A673 (cell line): Measurements from ENCODE around the gene UBA1. TPM values are rescaled to one million over a fixed set of nuclear protein-coding genes. Genes with fewer than 3 reads are reported as not detected.

Source experiments
- BruUV-seq: library from RNA; stranded (reverse); fragments of 400-500 nt; replicated peaks from 2 replicates; lab custom pipeline; 2021; lab: Mats Ljungman, UMichigan
- CTCF ChIA-PET: fragments of 300-600 bp; sonication (Branson Sonifier 250); formaldehyde crosslinking; loops from one replicate; lab custom pipeline; 2022; ENCODE audit warnings: antibody characterized with exemption; lab: Charles Lee
- POLR2A ChIA-PET: fragments of 300-600 bp; sonication (Branson Sonifier 250); formaldehyde crosslinking; loops from one replicate; lab custom pipeline; 2022; ENCODE audit warnings: antibody characterized with exemption; ENCODE audit not compliant: low non-redundant PET; lab: Charles Lee
- DNase-seq: peaks from one replicate; pipeline ENCODE4 v3.0.0-alpha.2; 2015; ENCODE audit warnings: low spot score
- H3K27ac ChIP-seq: fragments of 200-600 bp; sonication (generic); 2 replicates; pipeline ENCODE4 v1.5.1; 2016; ENCODE audit warnings: mixed run types, low read depth, mild to moderate bottlenecking, mixed read lengths, antibody characterized with exemption, low read length; ENCODE audit not compliant: poor library complexity, severe bottlenecking
- H3K27me3 ChIP-seq: fragments of 200-600 bp; sonication (generic); replicated peaks from 2 replicates; pipeline ENCODE4 v1.6.1; 2017; ENCODE audit warnings: mixed run types, low read depth, mild to moderate bottlenecking, mixed read lengths, antibody characterized with exemption, low read length; ENCODE audit not compliant: insufficient read depth, poor library complexity
- H3K36me3 ChIP-seq: fragments of 200-600 bp; sonication (generic); 2 replicates; pipeline ENCODE4 v1.6.1; 2016; ENCODE audit warnings: mixed run types, mild to moderate bottlenecking, mixed read lengths, antibody characterized with exemption, low read length; ENCODE audit not compliant: insufficient read depth, poor library complexity, severe bottlenecking
- H3K4me1 ChIP-seq: fragments of 200-600 bp; sonication (generic); 2 replicates; pipeline ENCODE4 v1.6.1; 2017; ENCODE audit warnings: mixed run types, mild to moderate bottlenecking, mixed read lengths, antibody characterized with exemption, low read length; ENCODE audit not compliant: insufficient read depth, poor library complexity, severe bottlenecking
- H3K4me3 ChIP-seq: fragments of 200-600 bp; sonication (generic); 2 replicates; pipeline ENCODE4 v1.5.1; 2016; ENCODE audit warnings: low read depth, mixed run types, mild to moderate bottlenecking, mixed read lengths, low read length; ENCODE audit not compliant: poor library complexity, severe bottlenecking
- H3K9me3 ChIP-seq: fragments of 200-600 bp; sonication (generic); 2 replicates; pipeline ENCODE4 v1.6.1; 2016; ENCODE audit warnings: mixed run types, low read depth, mild to moderate bottlenecking, mixed read lengths, antibody characterized with exemption, low read length; ENCODE audit not compliant: poor library complexity, severe bottlenecking
- EZH2 ChIP-seq: fragments of 200-600 bp; sonication (generic); IDR thresholded peaks from 2 replicates; pipeline ENCODE4 v1.6.1; 2017; ENCODE audit warnings: borderline replicate concordance, low read depth, mild to moderate bottlenecking, mixed read lengths, antibody characterized with exemption, low read length; ENCODE audit not compliant: poor library complexity, severe bottlenecking
- intact Hi-C: fragments of 100-400 bp; cut with micrococcal nuclease; formaldehyde crosslinking; loops from one replicate; pipeline ENCODE4 v1.10.0; 2022; ENCODE audit not compliant: unreplicated experiment
- total RNA-seq: library from RNA; stranded (reverse); gene quantifications from 2 replicates; pipeline ENCODE4 v1.2.3, GENCODE V29; 2021
- TF ChIP-seq, protein P1 (sequence below): fragments of 300-800, 200-600 bp; sonication (generic); conservative IDR thresholded peaks from 2 replicates; pipeline ENCODE4 v1.5.1; 2017; ENCODE audit warnings: low read depth, mild to moderate bottlenecking, antibody characterized with exemption, low read length, moderate library complexity, mixed read lengths

The UBA1 gene
- total RNA-seq, 1 experiment from 2014 or later, result 413 TPM

DNA sequence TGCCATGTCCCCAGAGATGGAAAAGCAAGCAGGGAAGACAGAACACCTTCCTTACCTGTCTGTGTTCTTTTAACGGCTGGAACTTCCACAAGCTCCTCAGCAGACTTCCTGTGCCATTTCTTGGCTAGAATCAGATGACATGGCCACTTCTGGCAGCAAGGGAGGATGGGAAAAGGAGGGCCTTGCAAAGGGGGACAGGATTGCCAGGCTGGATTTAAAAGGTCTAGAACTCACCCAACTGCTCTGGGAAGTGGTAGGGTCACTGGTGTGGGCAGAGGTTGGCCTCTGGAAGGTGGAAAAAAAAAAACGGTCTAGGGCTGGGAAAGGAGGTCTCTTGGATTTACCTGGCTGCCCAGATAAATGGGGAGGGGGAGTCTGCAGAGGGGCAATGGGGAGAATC is 37.5 kb downstream of the UBA1 start:
- ChIA-PET CTCF (no interaction called here), POLR2A (interaction anchor here (0.7 kb wide), 1 partner anchor 1603 kb away, joined by 9 read pairs; no protein-coding TSS in a partner anchor)
- Histone ChIP-seq H3K27ac (no peak overlapping the region), H3K27me3 (no peaks in the 10 kb centered on the region), H3K36me3 (peaks cover 32% of the 10 kb centered on the region), H3K4me3 (no peak overlapping the region), H3K4me1 (no peaks in the 10 kb centered on the region), H3K9me3 (no peaks in the 10 kb centered on the region)
- intact Hi-C loops, result no loop called here
- no peak for DNase-seq
- TF ChIP-seq EZH2, result no peak
- TF ChIP-seq, protein P1, sequence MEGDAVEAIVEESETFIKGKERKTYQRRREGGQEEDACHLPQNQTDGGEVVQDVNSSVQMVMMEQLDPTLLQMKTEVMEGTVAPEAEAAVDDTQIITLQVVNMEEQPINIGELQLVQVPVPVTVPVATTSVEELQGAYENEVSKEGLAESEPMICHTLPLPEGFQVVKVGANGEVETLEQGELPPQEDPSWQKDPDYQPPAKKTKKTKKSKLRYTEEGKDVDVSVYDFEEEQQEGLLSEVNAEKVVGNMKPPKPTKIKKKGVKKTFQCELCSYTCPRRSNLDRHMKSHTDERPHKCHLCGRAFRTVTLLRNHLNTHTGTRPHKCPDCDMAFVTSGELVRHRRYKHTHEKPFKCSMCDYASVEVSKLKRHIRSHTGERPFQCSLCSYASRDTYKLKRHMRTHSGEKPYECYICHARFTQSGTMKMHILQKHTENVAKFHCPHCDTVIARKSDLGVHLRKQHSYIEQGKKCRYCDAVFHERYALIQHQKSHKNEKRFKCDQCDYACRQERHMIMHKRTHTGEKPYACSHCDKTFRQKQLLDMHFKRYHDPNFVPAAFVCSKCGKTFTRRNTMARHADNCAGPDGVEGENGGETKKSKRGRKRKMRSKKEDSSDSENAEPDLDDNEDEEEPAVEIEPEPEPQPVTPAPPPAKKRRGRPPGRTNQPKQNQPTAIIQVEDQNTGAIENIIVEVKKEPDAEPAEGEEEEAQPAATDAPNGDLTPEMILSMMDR, result no peak
- no TSS peak for BruUV-seq

- peak overlapping the region; percentile 73 for H3K4me3 ChIP-seq
- intact Hi-C loops, result no loop called here
- BruUV-seq, result TSS peak; percentile 84
- no peaks in the 10 kb centered on the region for H3K27me3 ChIP-seq
- CTCF ChIA-PET, result no interaction called here
- DNase-seq, result no peak
- POLR2A ChIA-PET, result interaction anchor here (1.7 kb wide), 1 partner anchor 14 kb away, joined by 4 read pairs; no protein-coding TSS in a partner anchor
- no peak for TF ChIP-seq EZH2
- TF ChIP-seq, protein P1, result no peak
- peaks cover 20% of the 10 kb centered on the region for H3K36me3 ChIP-seq
- H3K9me3 ChIP-seq, result no peaks in the 10 kb centered on the region
- H3K27ac ChIP-seq, result peak overlapping the region; percentile 98
- H3K4me1 ChIP-seq, result no peaks in the 10 kb centered on the region
Measured at GRCh38 chrX:47232197-47232802, 38.7 kb downstream of the UBA1 start.

GRCh38 chrX:47232803-47233332 is 39.2 kb downstream of the UBA1 start, which contains the start of gene USP11:
Gene USP11, plus strand, starts transcription at chrX:47233009. Its CDS starts 35 bp downstream, at chrX:47233044.
- TF ChIP-seq, protein P1, result no peak
- no peak for TF ChIP-seq EZH2
- peaks cover 15% of the 10 kb centered on the region for H3K36me3 ChIP-seq
- H3K9me3 ChIP-seq, result no peaks in the 10 kb centered on the region
- DNase-seq, result peak; percentile 75
- POLR2A ChIA-PET, result interaction anchor here (1.7 kb wide), 1 partner anchor 15 kb away, joined by 4 read pairs; no protein-coding TSS in a partner anchor
- no TSS peak for BruUV-seq
- intact Hi-C loops, result loop anchor here (1.0 kb wide), 2 partner anchors 15 to 43 kb away; partner anchors contain the start of gene CDK16
- H3K4me1 ChIP-seq, result no peaks in the 10 kb centered on the region
- CTCF ChIA-PET, result no interaction called here
- H3K4me3 ChIP-seq, result peak within 1 kb of the TSS; percentile 73
- H3K27me3 ChIP-seq, result no peaks in the 10 kb centered on the region
- peak within 1 kb of the TSS; percentile 98 for H3K27ac ChIP-seq
